PC-9 (cell line): ENCODE results near the gene ASCC3. TPM values are rescaled to one million over a fixed set of nuclear protein-coding genes. Genes with fewer than 3 reads are reported as not detected.

Experiments
- BruUV-seq: library from RNA; stranded (reverse); fragments of 400-500 nt; replicated peaks from 2 replicates; lab custom pipeline; 2021; lab: Mats Ljungman, UMichigan
- CTCF ChIA-PET: fragments of 300-600 bp; sonication (Branson Sonifier 250); formaldehyde crosslinking; loops from one replicate; lab custom pipeline; 2022; ENCODE audit warnings: antibody characterized with exemption; lab: Charles Lee
- POLR2A ChIA-PET: fragments of 300-600 bp; sonication (Branson Sonifier 250); formaldehyde crosslinking; loops from one replicate; lab custom pipeline; 2022; ENCODE audit warnings: antibody characterized with exemption; ENCODE audit not compliant: unreplicated experiment; lab: Charles Lee
- DNase-seq, 2 experiments: peaks; one replicate each; pipeline versions ENCODE4 v3.0.0 to v3.0.0-alpha.2; 2015 to 2022; ENCODE audit warnings: mixed read lengths in 1 of 2
- H2AFZ ChIP-seq: fragments of 200-600 bp; sonication (generic); 2 replicates; pipeline ENCODE4 v1.8.1; 2017; ENCODE audit warnings: antibody characterized with exemption
- H3F3A ChIP-seq: fragments of 200-600 bp; sonication (generic); 2 replicates; pipeline ENCODE4 v1.8.1; 2017; ENCODE audit warnings: antibody characterized with exemption, mild to moderate bottlenecking, low read depth; ENCODE audit not compliant: insufficient read depth
- H3K27ac ChIP-seq: fragments of 200-600 bp; sonication (generic); 2 replicates; pipeline ENCODE4 v1.6.1; 2016; ENCODE audit warnings: mixed run types
- H3K27me3 ChIP-seq: fragments of 200-600 bp; sonication (generic); 2 replicates; pipeline ENCODE4 v1.6.1; 2016; ENCODE audit warnings: low read depth, mixed run types; ENCODE audit not compliant: insufficient read depth
- H3K36me3 ChIP-seq: fragments of 200-600 bp; sonication (generic); 2 replicates; pipeline ENCODE4 v1.6.1; 2016; ENCODE audit warnings: low read depth, mixed run types
- H3K4me1 ChIP-seq: fragments of 200-600 bp; sonication (generic); replicated peaks from 2 replicates; pipeline ENCODE4 v1.6.1; 2016; ENCODE audit warnings: mixed run types; ENCODE audit not compliant: insufficient read depth
- H3K4me2 ChIP-seq: fragments of 200-600 bp; sonication (generic); 2 replicates; pipeline ENCODE4 v1.6.1; 2017; ENCODE audit warnings: mixed run types
- H3K4me3 ChIP-seq: fragments of 200-600 bp; sonication (generic); 2 replicates; pipeline ENCODE4 v1.6.1; 2016; ENCODE audit warnings: mixed run types
- H3K79me2 ChIP-seq: fragments of 200-600 bp; sonication (generic); 2 replicates; pipeline ENCODE4 v1.6.1; 2017; ENCODE audit warnings: low read depth, mixed run types
- H3K9me2 ChIP-seq: fragments of 200-600 bp; sonication (generic); 2 replicates; pipeline ENCODE4 v1.8.1; 2017; ENCODE audit warnings: mild to moderate bottlenecking; ENCODE audit not compliant: insufficient read depth
- H3K9me3 ChIP-seq: fragments of 200-600 bp; sonication (generic); 2 replicates; pipeline ENCODE4 v1.8.1; 2016; ENCODE audit warnings: low read depth; ENCODE audit not compliant: insufficient read depth
- H4K20me1 ChIP-seq: fragments of 200-600 bp; sonication (generic); 2 replicates; pipeline ENCODE4 v1.8.1; 2017; ENCODE audit not compliant: insufficient read depth
- CTCF ChIP-seq: fragments of 200-600 bp; sonication (generic); conservative IDR thresholded peaks from 2 replicates; pipeline ENCODE4 v1.6.1; 2017; ENCODE audit warnings: mixed run types, antibody characterized with exemption, mild to moderate bottlenecking, moderate library complexity
- EZH2 ChIP-seq: fragments of 200-600 bp; sonication (generic); IDR thresholded peaks from 2 replicates; pipeline ENCODE4 v1.8.0; 2017; ENCODE audit warnings: antibody characterized with exemption, low read depth
- intact Hi-C: fragments of 100-400 bp; cut with micrococcal nuclease; formaldehyde crosslinking; loops from one replicate; pipeline ENCODE4 v1.10.0; 2022; ENCODE audit not compliant: unreplicated experiment
- total RNA-seq: library from RNA; stranded (reverse); gene quantifications from 2 replicates; pipeline ENCODE4 v1.2.3, GENCODE V29; 2021

Gene ASCC3
- total RNA-seq, 1 experiment from 2014 or later, result 29.4 TPM

- no peak for DNase-seq
- Histone ChIP-seq H3K4me1 (peaks cover 9% of the 10 kb centered on the region), H3K27ac (no peak overlapping the region), H3F3A (no peaks in the 10 kb centered on the region; the same call in 1 of the 2 replicates), H3K9me2 (no peaks in the 10 kb centered on the region; the same call in 1 of the 2 replicates), H3K27me3 (no peaks in the 10 kb centered on the region), H3K36me3 (no peaks in the 10 kb centered on the region), H3K79me2 (no peaks in the 10 kb centered on the region), H3K4me2 (peak overlapping the region; percentile 43), H4K20me1 (no peaks in the 10 kb centered on the region), H3K9me3 (no peaks in the 10 kb centered on the region; the same call in 1 of the 2 replicates), H3K4me3 (no peak overlapping the region; the same call in 1 of the 2 replicates), H2AFZ (no peak overlapping the region)
- intact Hi-C loops, result no loop called here
- TF ChIP-seq EZH2 (no peak), CTCF (no peak)
- POLR2A ChIA-PET, result no interaction called here
- BruUV-seq, result no TSS peak
- CTCF ChIA-PET, result no interaction called here
These were observed 43.6 kb upstream of the ASCC3 start for GRCh38 chr6:100924534-100925227.

GRCh38 chr6:100923481-100924165, 42.5 kb upstream of the ASCC3 start:
- TF ChIP-seq CTCF (no peak), EZH2 (no peak)
- peaks cover 9% of the 10 kb centered on the region for H3K4me1 ChIP-seq
- BruUV-seq, result no TSS peak
- no peak overlapping the region for H3K27ac ChIP-seq
- intact Hi-C loops, result no loop called here
- no peak overlapping the region for H2AFZ ChIP-seq
- no peaks in the 10 kb centered on the region for H3K36me3 ChIP-seq
- no peaks in the 10 kb centered on the region; the same call in 1 of the 2 replicates for H3K9me3 ChIP-seq
- no peaks in the 10 kb centered on the region for H3K79me2 ChIP-seq
- ChIA-PET CTCF (no interaction called here), POLR2A (no interaction called here)
- H4K20me1 ChIP-seq, result no peaks in the 10 kb centered on the region
- no peaks in the 10 kb centered on the region for H3K27me3 ChIP-seq
- DNase-seq, result no peak
- H3F3A ChIP-seq, result no peaks in the 10 kb centered on the region; the same call in 1 of the 2 replicates
- H3K9me2 ChIP-seq, result no peaks in the 10 kb centered on the region; the same call in 1 of the 2 replicates
- no peak overlapping the region for H3K4me2 ChIP-seq
- H3K4me3 ChIP-seq, result no peak overlapping the region

GRCh38 chr6:100920028-100920605, 39.0 kb upstream of the ASCC3 start:
- Histone ChIP-seq H3K9me2 (no peaks in the 10 kb centered on the region; the same call in 1 of the 2 replicates), H3K27ac (no peak overlapping the region), H3K9me3 (no peaks in the 10 kb centered on the region), H3F3A (no peaks in the 10 kb centered on the region; the same call in 1 of the 2 replicates), H3K79me2 (no peaks in the 10 kb centered on the region), H3K4me3 (no peak overlapping the region), H4K20me1 (no peaks in the 10 kb centered on the region), H2AFZ (no peak overlapping the region), H3K27me3 (no peaks in the 10 kb centered on the region), H3K36me3 (no peaks in the 10 kb centered on the region), H3K4me1 (peaks cover 9% of the 10 kb centered on the region), H3K4me2 (no peak overlapping the region)
- POLR2A ChIA-PET, result no interaction called here
- TF ChIP-seq CTCF, result no peak
- no peak for DNase-seq
- CTCF ChIA-PET, result no interaction called here
- intact Hi-C loops, result no loop called here
- BruUV-seq, result no TSS peak
